ENCODE data around the gene FBXL20. TPM values are rescaled to one million over a fixed set of nuclear protein-coding genes. Genes with fewer than 3 reads are reported as not detected.
"Not testable (repeated sequence)": the region's sequence is repeated elsewhere in the genome, so short reads cannot be mapped to it uniquely, and the experiment has no call there.

Gene FBXL20
- polyA plus RNA-seq, 6 donors from 2014 or later: 0.74 to 7.2 (median 4.0) TPM

GRCh38 chr17:39365242-39365641, 36.2 kb downstream of the FBXL20 start:
- Mint-ChIP-seq H3K4me3 (no peak overlapping the region), H3K27ac (peak overlapping the region in 1 of 6 donors; percentile 33), H3K4me1 (peaks cover 15 to 28% (median 17%) of the 10 kb centered on the region in 3 donors), H3K36me3 (peaks cover 0 to 4% of the 10 kb centered on the region in 2 donors), H3K9me3 (no peaks in the 10 kb centered on the region), H3K27me3 (no peaks in the 10 kb centered on the region)
- DNase-seq (no peak), ATAC-seq (ENCODE audit: low read depth in 2 of 2) (no peak)

GRCh38 chr17:39364236-39365025, 37.0 kb downstream of the FBXL20 start:
- DNase-seq: no peak
- H3K4me1 Mint-ChIP-seq: peaks cover 15 to 28% (median 17%) of the 10 kb centered on the region in 3 donors
- H3K9me3 Mint-ChIP-seq: no peaks in the 10 kb centered on the region
- no peak for ATAC-seq (ENCODE audit: low read depth in 2 of 2)
- H3K4me3 Mint-ChIP-seq: no peak overlapping the region
- peaks cover 0 to 4% of the 10 kb centered on the region in 2 donors for H3K36me3 Mint-ChIP-seq
- H3K27ac Mint-ChIP-seq: peak overlapping the region in 1 of 6 donors; percentile 33
- no peaks in the 10 kb centered on the region for H3K27me3 Mint-ChIP-seq

- DNase-seq (no peak), ATAC-seq (ENCODE audit: low read depth in 2 of 2) (no peak)
- H3K9me3 Mint-ChIP-seq: no peaks in the 10 kb centered on the region
- H3K4me1 Mint-ChIP-seq: peaks cover 15 to 18% (median 16%) of the 10 kb centered on the region in 3 donors
- peak overlapping the region in 1 of 6 donors; percentile 57 for H3K27ac Mint-ChIP-seq
- H3K36me3 Mint-ChIP-seq: peaks cover 0 to 8% of the 10 kb centered on the region in 2 donors
- no peak overlapping the region for H3K4me3 Mint-ChIP-seq
- no peaks in the 10 kb centered on the region for H3K27me3 Mint-ChIP-seq
These were observed 40.4 kb downstream of the FBXL20 start for GRCh38 chr17:39361064-39361463.

GRCh38 chr17:39360537-39360936, 40.9 kb downstream of the FBXL20 start:
- no peaks in the 10 kb centered on the region for H3K27me3 Mint-ChIP-seq
- peaks cover 0 to 8% of the 10 kb centered on the region in 2 donors for H3K36me3 Mint-ChIP-seq

GRCh38 chr17:39359994-39360393, 41.4 kb downstream of the FBXL20 start:
- no peak for DNase-seq
- H3K27ac Mint-ChIP-seq: no peak overlapping the region
- H3K4me3 Mint-ChIP-seq: no peak overlapping the region
- ATAC-seq (ENCODE audit: low read depth in 2 of 2): no peak
- peaks cover 12 to 15% (median 14%) of the 10 kb centered on the region in 3 donors for H3K4me1 Mint-ChIP-seq
- no peaks in the 10 kb centered on the region for H3K27me3 Mint-ChIP-seq
- H3K36me3 Mint-ChIP-seq: peaks cover 0 to 4% of the 10 kb centered on the region in 2 donors
- no peaks in the 10 kb centered on the region for H3K9me3 Mint-ChIP-seq

More at GRCh38 chr17:39360537-39360936, 40.9 kb downstream of the FBXL20 start:
- no peak for DNase-seq
- no peak for ATAC-seq (ENCODE audit: low read depth in 2 of 2)
- peaks cover 14 to 16% (median 15%) of the 10 kb centered on the region in 3 donors for H3K4me1 Mint-ChIP-seq
- H3K4me3 Mint-ChIP-seq: no peak overlapping the region
- H3K27ac Mint-ChIP-seq: no peak overlapping the region
- H3K9me3 Mint-ChIP-seq: no peaks in the 10 kb centered on the region

GRCh38 chr17:39357986-39358385, 43.4 kb downstream of the FBXL20 start:
- DNase-seq (no peak), ATAC-seq (ENCODE audit: low read depth in 2 of 2) (no peak)
- Mint-ChIP-seq H3K9me3 (no peaks in the 10 kb centered on the region), H3K4me3 (no peak overlapping the region), H3K36me3 (peaks cover 0 to 4% of the 10 kb centered on the region in 2 donors), H3K27ac (peak overlapping the region in 2 of 6 donors; percentile 37 to 49), H3K4me1 (peaks cover 6 to 11% (median 8%) of the 10 kb centered on the region in 3 donors), H3K27me3 (no peaks in the 10 kb centered on the region)

GRCh38 chr17:39357488-39357887, 43.9 kb downstream of the FBXL20 start:
- ATAC-seq (ENCODE audit: low read depth in 2 of 2): no peak
- H3K36me3 Mint-ChIP-seq: peaks cover 0 to 4% of the 10 kb centered on the region in 2 donors
- H3K27ac Mint-ChIP-seq: peak overlapping the region in 2 of 6 donors; percentile 6 to 15
- H3K9me3 Mint-ChIP-seq: no peaks in the 10 kb centered on the region
- DNase-seq: no peak
- no peak overlapping the region for H3K4me3 Mint-ChIP-seq
- H3K27me3 Mint-ChIP-seq: no peaks in the 10 kb centered on the region
- H3K4me1 Mint-ChIP-seq: peaks cover 6 to 11% (median 8%) of the 10 kb centered on the region in 3 donors

GRCh38 chr17:39352986-39353385, 48.4 kb downstream of the FBXL20 start:
- H3K27me3 Mint-ChIP-seq: no peaks in the 10 kb centered on the region
- no peaks in the 10 kb centered on the region for H3K9me3 Mint-ChIP-seq
- H3K27ac Mint-ChIP-seq: peak overlapping the region in 1 of 6 donors; percentile 17
- DNase-seq (no peak), ATAC-seq (ENCODE audit: low read depth in 2 of 2) (no peak)
- H3K36me3 Mint-ChIP-seq: peaks cover 0 to 4% of the 10 kb centered on the region in 2 donors
- peaks cover 4 to 14% (median 6%) of the 10 kb centered on the region in 3 donors for H3K4me1 Mint-ChIP-seq
- no peak overlapping the region for H3K4me3 Mint-ChIP-seq

- Mint-ChIP-seq H3K4me1 (peaks cover 4 to 14% (median 6%) of the 10 kb centered on the region in 3 donors), H3K27ac (peak overlapping the region in 1 of 6 donors; percentile 15), H3K4me3 (no peak overlapping the region), H3K27me3 (no peaks in the 10 kb centered on the region), H3K36me3 (peaks cover 0 to 4% of the 10 kb centered on the region in 2 donors), H3K9me3 (no peaks in the 10 kb centered on the region)
- no peak for DNase-seq
- no peak for ATAC-seq (ENCODE audit: low read depth in 2 of 2)
These were observed 48.9 kb downstream of the FBXL20 start for GRCh38 chr17:39352511-39352910.

- DNase-seq (no peak), ATAC-seq (ENCODE audit: low read depth in 2 of 2) (no peak)
- H3K4me3 Mint-ChIP-seq: no peak overlapping the region
- peaks cover 4 to 14% (median 6%) of the 10 kb centered on the region in 3 donors for H3K4me1 Mint-ChIP-seq
- H3K27me3 Mint-ChIP-seq: no peaks in the 10 kb centered on the region
- H3K36me3 Mint-ChIP-seq: no peaks in the 10 kb centered on the region
- no peak overlapping the region for H3K27ac Mint-ChIP-seq
- no peaks in the 10 kb centered on the region for H3K9me3 Mint-ChIP-seq
These were observed 49.9 kb downstream of the FBXL20 start for GRCh38 chr17:39351508-39351907.

- peaks cover 0 to 5% of the 10 kb centered on the region in 2 donors for H3K36me3 Mint-ChIP-seq
- ATAC-seq (ENCODE audit: low read depth in 2 of 2): no peak
- DNase-seq: no peak
- H3K4me3 Mint-ChIP-seq: no peak overlapping the region
- no peaks in the 10 kb centered on the region for H3K27me3 Mint-ChIP-seq
- peaks cover 8 to 14% (median 12%) of the 10 kb centered on the region in 3 donors for H3K4me1 Mint-ChIP-seq
- no peaks in the 10 kb centered on the region for H3K9me3 Mint-ChIP-seq
- no peak overlapping the region for H3K27ac Mint-ChIP-seq
These were observed 52.2 kb downstream of the FBXL20 start for GRCh38 chr17:39349246-39349645.

- not testable (repeated sequence) for H3K27me3 Mint-ChIP-seq
These were observed 54.6 kb downstream of the FBXL20 start for GRCh38 chr17:39346863-39347262.

GRCh38 chr17:39341541-39341940, 59.9 kb downstream of the FBXL20 start:
- no peaks in the 10 kb centered on the region for H3K27me3 Mint-ChIP-seq
- H3K4me3 Mint-ChIP-seq: no peak overlapping the region
- peaks cover 4 to 11% (median 6%) of the 10 kb centered on the region in 3 donors for H3K4me1 Mint-ChIP-seq
- H3K36me3 Mint-ChIP-seq: peaks cover 0 to 5% of the 10 kb centered on the region in 2 donors
- no peak for ATAC-seq (ENCODE audit: low read depth in 2 of 2)
- no peak overlapping the region for H3K27ac Mint-ChIP-seq
- no peak for DNase-seq
- H3K9me3 Mint-ChIP-seq: no peaks in the 10 kb centered on the region

More at GRCh38 chr17:39346863-39347262, 54.6 kb downstream of the FBXL20 start:
- H3K9me3 Mint-ChIP-seq; DNase-seq; H3K27ac Mint-ChIP-seq; H3K4me3 Mint-ChIP-seq; ATAC-seq (ENCODE audit: low read depth in 2 of 2); H3K36me3 Mint-ChIP-seq: not testable (repeated sequence)
- H3K4me1 Mint-ChIP-seq: peaks cover 6 to 12% (median 12%) of the 10 kb centered on the region in 3 donors

GRCh38 chr17:39340731-39341130, 60.7 kb downstream of the FBXL20 start:
- Mint-ChIP-seq H3K9me3 (no peaks in the 10 kb centered on the region), H3K27ac (no peak overlapping the region), H3K4me3 (no peak overlapping the region), H3K27me3 (no peaks in the 10 kb centered on the region), H3K36me3 (peaks cover 0 to 10% of the 10 kb centered on the region in 2 donors), H3K4me1 (peaks cover 12 to 19% (median 14%) of the 10 kb centered on the region in 3 donors)
- no peak for DNase-seq
- ATAC-seq (ENCODE audit: low read depth in 2 of 2): no peak

All from naive B cell (primary cell).